Femur (tissue), 1 donor: Measurements from ENCODE around the gene PROM2.
"Not testable (repeated sequence)": the region's sequence is repeated elsewhere in the genome, so short reads cannot be mapped to it uniquely, and the experiment has no call there.

ENCODE experiments used
- DNase-seq: peaks from one replicate; pipeline ENCODE4 v3.0.0-alpha.2; 2017

Gene PROM2, protein sequence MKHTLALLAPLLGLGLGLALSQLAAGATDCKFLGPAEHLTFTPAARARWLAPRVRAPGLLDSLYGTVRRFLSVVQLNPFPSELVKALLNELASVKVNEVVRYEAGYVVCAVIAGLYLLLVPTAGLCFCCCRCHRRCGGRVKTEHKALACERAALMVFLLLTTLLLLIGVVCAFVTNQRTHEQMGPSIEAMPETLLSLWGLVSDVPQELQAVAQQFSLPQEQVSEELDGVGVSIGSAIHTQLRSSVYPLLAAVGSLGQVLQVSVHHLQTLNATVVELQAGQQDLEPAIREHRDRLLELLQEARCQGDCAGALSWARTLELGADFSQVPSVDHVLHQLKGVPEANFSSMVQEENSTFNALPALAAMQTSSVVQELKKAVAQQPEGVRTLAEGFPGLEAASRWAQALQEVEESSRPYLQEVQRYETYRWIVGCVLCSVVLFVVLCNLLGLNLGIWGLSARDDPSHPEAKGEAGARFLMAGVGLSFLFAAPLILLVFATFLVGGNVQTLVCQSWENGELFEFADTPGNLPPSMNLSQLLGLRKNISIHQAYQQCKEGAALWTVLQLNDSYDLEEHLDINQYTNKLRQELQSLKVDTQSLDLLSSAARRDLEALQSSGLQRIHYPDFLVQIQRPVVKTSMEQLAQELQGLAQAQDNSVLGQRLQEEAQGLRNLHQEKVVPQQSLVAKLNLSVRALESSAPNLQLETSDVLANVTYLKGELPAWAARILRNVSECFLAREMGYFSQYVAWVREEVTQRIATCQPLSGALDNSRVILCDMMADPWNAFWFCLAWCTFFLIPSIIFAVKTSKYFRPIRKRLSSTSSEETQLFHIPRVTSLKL

DNA sequence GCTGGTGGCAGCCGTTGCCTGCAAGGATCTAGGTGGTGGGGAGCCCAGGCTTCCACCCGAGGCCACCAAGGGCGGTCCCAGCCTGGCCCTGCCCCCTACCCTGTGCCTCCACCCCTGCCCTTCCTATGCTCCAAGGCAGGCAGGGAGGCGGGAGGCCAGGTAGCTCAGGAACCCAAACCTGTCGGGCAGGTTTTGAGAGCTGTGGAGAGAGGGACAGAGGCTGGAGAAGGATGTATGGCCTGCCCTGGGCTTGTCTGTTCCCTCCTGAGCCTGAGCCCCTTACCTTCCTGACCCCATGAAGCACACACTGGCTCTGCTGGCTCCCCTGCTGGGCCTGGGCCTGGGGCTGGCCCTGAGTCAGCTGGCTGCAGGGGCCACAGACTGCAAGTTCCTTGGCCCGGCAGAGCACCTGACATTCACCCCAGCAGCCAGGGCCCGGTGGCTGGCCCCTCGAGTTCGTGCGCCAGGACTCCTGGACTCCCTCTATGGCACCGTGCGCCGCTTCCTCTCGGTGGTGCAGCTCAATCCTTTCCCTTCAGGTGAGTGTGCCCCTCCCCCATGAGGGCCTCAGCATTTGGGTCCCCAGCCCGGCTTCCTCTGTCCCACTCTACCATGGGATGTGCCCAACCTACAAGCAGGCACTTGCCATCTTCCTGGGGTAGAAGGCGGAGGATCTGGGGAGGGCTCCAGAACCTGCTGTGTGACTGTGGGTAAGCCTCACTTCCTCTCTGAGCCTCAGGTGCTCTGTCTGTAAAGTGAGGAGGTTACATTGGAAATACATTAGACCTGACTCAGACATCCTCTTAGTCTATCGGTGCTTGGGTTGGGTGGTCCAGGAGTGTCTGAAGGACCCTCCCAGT lies at the start of gene PROM2:
TSS of gene PROM2 (plus strand) at position 159 of the 860 bp plus-strand sequence. CDS start at position 296, 137 bp downstream.
- no peak for DNase-seq

DNA sequence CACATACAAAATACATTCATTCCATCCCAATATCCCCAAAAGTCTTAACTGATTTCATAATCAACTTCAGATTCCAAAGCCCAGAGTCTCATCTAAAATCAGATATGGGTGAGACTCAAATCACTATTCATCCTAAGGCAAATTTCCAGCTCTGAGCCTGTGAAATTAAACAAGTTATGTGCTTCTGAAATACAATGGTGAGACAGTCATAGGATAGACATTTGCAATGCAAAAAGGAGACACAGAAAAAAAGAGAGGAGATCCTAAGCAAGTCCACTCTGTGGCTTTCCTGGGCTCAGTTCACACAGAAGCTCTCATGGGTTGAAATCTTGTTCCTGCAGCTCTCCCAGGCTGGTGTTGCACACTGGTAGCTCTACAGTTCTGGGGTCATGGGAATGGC lies 48.6 kb upstream of the PROM2 start:
- DNase-seq, result no peak

DNA sequence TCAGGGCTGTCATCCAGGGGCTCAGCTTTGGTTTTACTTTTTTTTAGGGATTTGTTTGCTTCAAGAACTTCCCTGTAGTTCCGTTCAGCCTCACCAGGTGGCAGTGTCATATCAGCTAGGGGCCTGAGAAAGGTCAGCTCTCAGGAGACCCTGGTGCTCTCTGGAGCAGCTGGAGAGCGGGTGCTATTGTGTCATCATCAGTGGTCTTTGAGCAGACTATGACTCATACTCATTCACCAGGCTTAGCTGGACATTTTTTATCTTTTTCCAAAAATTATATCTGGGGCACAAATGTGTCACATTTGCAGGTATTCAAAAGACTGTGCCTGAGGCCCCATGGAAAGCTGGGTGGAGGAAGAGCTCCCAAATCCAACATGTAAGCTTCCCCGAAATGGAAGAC lies 42.5 kb upstream of the PROM2 start:
- DNase-seq, result peak; percentile 49

DNA sequence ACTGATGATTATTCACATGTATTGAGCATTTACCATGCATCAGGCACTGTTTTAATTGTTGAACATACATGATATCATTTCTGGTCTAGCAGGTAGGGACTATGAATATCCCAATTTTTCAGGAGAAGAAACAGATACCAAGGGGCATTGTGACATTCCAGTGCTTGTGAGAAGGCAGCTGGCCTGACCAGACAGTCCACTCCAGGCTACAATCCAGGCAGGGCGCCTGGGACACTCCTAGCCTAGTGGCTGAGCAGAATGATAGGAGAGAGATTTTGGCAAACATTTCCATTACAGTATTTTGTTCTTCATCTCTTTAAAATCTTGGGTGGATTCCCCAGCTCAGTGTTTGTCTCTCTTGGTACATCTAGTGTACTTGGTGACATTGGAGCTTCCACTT lies 42.0 kb upstream of the PROM2 start:
- no peak for DNase-seq

DNA sequence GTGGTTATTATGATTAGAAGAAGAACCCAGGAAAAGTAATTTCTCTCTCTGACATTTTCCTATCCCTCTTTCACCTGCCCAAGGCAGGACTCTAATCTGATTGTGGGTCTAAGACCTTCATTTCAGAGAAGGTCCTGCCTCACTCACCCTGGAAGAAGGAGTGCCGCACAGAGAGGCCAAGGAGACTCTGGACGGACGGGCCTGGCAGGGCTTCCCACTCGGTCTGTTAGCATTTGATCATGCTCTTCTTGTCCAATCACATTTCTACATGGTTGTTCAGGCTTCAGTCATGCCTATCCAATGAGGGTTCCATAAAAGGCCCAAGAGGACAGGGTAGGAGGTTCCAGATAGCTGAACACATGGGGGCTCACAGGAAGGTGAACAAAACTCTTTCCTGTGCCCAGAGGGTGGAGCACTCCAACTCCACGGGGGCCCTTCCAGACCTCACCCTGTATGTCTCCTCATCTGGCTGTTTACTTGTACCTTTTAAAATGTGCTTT lies 39.9 kb upstream of the PROM2 start:
- DNase-seq, result no peak

DNA sequence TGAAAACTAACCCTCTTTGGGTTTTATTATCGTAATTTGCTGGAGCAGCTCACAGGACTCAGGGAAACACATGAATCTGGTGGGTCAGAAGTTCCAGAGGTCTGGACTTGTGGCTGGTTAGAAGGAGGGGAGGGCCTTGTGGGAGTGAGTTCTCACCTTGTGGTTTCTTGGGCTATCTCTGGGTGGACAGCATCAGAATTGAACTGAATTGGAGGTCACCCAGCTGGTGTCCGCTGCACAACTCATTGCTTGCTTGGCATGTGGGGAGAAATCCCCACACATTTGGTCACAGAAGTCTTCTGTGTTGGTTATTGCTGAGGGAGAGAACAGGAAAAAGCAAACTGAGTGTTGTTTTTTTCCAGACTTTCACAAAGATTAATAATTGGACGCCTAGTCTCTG lies 39.4 kb upstream of the PROM2 start:
- no peak for DNase-seq

DNA sequence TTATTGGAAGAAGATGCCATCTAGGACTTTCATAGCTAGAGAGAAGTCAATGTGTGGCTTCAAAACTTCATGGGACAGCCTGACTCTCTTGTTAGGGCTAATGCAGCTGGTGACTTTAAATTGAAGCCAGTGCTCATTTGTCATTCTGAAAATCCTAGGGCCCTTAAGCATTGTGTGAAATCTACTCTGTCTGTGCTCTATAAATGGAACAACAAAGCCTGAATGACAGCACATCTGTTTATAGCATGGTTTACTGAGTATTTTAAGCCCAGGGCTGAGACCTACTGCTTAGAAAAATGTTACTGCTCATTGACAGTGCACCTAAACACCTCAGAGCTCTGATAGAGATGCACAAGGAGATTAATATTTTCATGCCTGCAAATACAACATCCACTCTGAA lies 36.1 kb upstream of the PROM2 start:
- no peak for DNase-seq

DNA sequence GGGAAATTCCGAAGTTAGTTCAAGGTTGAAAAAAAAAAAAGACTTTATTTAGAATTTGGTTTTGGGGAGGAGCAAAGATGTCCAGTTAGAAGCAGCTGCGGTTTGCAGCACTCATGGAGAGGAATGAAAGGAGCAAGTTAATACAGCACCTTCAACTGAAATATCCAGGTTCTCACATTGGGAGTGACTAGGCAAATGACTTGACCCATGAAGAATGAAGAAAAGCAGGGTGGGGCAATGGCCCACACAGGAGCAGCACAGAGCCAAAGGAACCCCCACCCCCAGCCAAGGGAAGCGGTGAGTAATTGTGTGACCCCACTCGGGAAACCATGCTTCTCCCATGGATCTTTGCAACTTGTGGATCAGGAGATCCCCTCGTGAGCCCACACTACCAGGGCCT lies 34.2 kb upstream of the PROM2 start:
- no peak for DNase-seq

DNA sequence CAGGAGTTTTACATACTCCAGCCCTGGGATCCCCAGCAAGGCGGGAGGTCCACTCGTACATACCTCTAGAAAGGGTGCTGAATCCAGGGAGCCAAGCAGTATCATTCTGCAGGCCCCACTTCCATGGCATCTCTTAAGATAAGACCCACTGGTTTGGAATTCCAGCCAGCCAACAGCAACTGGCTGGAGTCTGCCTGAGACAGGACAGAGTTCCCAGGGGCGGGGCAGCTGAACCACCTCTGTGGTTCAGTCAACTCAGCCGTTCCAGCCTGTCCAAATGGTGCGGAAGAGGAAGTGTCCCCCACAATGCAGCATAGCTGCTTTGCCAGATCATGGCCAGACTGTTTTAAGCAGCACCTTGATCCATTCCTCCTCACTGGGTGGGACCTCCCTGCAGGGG lies 33.7 kb upstream of the PROM2 start:
- DNase-seq, result no peak

DNA sequence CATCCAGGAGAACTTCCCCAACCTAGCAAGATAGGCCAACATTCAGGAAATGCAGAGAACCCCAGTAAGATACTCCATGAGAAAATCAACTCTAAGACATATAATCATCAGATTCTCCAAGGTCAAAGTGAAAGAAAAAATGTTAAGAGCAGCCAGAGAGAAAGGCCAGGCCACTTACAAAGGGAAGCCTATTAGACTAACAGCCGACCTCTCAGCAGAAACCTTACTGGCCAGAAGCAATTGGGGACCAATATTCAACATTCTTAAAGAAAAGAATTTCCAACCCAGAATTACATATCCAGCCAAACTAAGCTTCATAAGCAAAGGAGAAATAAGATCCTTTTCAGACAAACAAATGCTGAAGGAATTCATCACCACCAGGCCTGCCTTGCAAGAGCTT lies 32.2 kb upstream of the PROM2 start:
- DNase-seq, result not testable (repeated sequence)

DNA sequence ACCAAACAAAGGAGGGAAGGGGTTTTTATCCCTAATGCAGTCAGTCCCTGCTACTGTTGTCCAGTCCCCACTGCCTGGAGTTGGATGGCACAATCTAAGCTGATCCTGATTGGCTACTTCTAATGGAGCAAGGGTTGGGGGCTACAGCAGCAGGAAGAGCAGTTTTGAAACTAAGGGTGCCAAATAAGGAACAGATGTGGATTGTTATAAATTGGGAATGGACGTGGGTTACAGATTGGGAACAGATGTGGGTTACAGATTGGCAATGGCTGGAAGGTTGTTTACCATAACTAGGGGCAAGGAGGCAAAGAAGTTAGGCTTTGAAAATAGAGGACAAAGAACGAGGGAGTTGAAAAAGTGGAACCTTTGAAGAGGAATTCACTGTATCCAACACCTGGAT lies 16.0 kb upstream of the PROM2 start:
- DNase-seq, result no peak

DNA sequence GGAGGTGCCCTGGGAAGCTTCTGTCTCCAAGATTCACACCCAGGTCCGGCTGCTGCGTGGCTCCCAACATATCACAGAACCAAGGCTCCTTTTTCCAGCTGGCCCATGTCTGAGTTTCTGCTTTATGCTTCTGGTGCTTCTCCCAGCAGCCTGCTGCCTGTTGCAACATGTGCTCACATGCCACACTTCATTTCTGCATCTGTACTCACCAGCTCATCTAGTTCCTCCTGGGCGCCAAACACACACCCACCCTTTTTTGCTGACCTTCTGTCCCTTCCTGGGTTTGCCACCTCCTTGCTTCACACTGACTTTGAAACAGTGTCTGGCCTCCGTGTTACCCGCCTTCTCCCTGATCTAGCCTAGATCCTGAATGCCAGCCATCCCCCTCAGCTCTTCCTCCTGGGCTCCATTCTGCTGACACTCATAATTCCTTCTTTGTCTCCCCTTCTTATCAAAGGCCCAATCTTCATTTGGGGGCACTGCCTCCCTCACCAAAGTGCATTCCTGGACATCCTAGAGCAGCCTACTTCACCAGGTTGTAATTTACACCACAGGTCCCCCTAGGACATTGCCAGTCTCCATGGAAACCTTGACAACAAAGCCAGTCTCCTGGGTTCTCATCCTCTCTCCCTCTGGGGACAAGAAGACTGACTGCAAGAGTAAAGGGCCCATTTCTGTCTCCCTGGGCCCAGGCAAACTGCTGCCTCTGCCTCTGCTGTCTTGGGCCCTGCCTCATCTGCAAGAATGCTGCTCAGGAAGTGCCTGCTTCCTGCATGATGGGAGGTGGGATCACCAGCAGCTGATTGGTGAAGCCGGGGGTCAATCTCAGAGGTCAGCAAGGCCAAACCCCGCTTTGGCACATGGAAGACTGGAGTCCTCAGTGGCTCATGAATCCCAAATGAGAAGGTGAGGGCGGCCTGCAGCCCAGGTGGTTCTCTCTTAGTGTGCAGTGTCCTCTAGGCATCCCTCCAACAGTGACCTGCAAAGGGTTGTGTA lies 13.9 kb upstream of the PROM2 start:
- DNase-seq, result no peak

DNA sequence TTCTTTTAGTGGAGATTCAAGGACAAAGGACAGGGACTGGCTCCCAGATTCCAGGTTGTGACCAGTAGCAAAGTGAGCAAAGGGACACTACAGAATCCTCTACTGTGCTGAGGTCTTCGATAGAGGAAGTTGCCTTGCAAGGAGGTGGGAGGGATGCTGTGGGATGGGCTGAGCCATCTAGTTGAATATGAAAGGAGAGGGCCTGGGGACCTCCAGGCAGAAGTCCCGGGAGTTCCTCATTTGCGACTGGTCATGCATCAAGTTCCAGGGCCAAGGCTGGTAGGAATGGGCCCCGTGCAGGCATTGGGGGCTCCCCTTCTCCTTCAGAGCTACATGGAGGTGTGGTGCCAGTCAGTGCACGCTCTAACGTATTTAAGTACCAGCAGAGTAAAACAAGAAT lies 12.6 kb upstream of the PROM2 start:
- DNase-seq, result no peak

DNA sequence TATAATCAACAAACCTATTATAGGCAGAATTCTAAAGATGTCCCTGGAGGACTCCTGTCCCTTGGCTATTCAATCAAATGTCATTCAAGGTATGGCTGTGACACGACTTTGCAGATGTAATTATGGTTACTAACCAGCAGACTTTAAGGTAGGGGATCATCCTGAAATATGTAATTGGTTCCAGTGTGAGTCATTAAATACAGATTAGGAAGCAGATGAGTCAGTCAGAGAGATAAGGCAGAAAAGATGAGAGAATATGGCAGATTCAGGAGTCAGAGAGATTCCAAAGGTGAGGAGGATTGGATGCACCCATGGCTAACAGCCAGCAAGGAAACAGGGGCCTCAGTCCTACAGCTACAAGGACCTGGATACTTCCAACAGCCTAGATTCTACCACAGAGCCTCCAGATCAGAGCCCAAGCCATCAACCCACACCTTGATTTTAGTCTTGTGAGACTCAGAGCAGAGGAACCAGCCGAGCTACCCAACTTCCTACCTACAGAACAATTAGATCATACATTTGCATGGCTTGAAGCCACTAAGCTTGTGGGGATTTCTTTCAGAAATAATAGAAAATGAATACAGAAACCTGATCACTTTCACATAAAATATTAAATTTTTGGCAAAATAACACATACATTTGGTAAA lies 11.2 kb upstream of the PROM2 start:
- DNase-seq, result no peak

DNA sequence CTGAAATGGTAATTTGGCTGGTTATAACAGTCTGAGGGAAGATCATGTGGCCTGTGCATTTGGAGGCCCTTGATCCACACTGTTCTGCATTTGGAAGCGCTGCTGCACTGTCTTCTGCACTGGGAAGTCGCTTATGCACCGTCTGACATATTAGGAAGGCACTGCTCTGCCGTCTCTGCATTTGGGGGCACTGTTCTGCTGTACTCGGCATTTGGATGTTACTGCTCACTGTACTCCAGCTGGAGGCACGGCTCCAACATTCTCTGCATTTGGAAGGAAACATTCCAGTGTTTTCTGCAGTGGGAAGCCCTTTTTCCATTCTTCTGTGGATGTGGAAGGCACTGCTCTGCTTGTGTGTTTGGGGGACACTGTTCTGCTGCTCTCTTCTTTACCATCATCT lies 9.6 kb upstream of the PROM2 start:
- no peak for DNase-seq

DNA sequence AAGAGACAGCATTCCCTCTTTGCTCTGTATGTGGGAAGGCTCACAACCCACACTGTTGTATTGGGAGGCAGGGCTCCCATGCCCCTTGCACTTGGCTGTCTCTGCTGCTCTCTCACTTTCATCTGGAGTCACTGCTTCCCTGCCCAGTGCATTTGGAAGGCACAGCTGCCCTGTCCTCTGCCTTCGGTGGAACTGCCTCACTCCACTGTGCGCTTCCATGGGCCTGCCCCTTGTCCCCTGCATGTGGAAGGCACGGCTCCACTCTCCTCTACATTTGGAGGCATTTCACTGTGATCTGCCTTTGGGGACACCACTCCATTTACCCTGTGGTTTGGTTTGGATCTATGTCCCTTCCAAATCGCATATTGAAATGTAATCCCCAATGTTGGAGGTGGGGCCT lies 9.1 kb upstream of the PROM2 start:
- DNase-seq, result no peak

DNA sequence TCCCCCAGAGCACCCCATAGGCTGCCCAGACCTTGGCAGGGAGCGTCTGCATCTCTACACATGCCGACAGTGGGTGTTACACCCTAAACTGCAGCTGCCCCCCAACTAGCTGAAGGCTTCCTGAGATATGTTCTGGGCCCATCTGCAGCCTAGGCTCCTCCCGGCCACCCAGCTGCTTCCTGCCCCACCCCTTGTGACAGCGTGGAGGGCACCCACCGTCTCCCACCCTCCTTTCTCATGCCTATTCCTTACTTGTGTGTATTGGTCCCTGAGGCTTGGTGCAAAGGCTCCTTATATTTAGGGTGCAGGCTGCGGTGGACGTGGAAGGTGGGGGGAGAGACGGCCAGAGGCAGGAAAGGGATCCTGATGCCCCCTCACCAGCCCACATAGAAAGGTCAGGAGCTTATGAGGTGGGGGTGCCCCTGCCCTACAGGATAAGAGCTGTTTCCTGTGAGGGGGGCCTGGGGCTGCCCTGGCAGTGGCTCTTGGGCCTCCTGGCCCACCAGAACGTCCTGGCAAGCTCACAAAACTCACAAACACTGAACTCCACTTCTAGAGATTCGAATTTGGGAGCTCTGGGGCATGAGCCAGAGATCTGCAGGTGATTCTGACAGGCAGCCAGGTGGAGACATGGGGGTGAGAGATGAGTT lies 7.3 kb upstream of the PROM2 start:
- no peak for DNase-seq

DNA sequence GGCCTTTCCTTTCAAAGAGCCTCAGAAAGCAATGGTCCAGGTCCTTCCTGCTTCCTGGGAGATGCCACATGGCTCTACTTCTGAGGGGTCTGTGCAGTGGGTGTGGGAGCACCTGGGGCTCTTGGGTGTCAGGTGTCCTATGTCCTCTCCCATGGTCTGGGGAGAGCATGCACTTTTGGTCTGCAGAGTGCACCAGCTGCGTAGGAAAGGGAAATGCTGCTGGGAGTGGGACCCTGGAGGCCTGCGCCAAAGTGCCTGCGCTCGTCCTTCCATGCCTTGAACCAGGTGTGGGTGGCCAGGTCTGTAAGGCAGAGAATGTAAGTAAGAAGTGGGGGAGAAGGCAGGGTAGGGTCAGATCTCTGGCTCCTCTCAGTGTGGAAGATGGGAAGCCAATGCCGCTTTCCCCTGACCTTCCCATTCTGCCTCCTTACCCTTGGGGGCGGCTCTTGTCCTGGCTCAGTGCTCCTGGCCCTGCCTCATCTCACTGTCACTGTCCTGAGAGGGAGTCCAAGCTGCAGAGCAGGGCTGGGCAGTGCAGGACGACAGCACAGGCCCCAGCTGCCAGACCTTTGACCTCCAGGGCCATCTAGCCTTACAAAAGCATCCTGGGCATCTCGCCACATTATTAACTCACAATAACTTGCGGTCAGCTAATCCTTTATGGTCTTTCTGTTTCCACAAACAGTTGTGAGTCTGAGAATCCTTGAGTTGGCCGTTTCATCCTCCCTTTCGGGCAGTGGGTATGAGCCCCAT lies 6.6 kb upstream of the PROM2 start:
- DNase-seq, result no peak

DNA sequence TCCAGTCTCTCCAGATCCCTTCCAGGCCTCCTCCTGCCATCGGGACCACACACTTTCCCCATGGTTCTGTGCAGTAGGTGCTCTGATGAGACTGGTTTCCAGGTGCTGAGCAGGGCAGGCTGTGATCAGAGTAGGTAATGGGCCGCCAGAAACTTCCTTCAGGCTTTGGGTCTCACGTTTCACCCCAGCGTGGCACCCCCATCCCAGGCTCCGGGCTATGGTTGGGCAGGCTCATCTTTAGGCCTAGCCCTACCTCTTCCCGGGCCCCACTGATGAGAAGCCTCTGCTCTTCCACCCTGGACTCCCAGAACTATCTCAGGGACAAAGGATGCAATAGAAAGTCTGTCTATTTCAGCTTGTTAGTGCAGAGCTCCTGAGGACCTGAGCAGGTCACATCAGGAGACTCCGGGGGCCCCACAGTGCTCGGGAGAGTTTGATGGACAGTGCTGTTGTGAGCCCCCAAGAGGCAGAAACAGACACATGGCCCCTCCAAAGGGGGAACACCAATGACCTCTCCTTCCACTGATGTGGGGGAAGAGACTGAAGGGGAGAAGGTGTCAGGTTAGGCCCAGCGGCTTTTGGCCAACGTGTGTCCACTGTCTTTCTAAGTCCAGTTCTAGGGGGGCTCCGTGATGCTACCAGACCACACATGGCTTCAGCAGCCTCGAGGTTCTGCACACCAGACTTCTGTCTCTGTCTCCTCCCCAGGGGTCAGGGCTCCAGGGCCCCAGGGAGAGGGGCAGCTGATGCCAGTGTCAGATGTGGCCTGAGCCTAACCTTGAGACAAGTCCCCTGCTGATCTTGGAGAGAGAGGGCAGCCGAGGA lies 5.8 kb upstream of the PROM2 start:
- DNase-seq, result no peak
